HK-2 (cell line): ENCODE measurements around the gene WDR31.
"Not testable (repeated sequence)": the region's sequence is repeated elsewhere in the genome, so short reads cannot be mapped to it uniquely, and the experiment has no call there.

Experiments
- DNase-seq: peaks from one replicate; pipeline ENCODE4 v3.0.0-alpha.2; 2018; ENCODE audit not compliant: unreplicated experiment

WDR31 gene

DNA sequence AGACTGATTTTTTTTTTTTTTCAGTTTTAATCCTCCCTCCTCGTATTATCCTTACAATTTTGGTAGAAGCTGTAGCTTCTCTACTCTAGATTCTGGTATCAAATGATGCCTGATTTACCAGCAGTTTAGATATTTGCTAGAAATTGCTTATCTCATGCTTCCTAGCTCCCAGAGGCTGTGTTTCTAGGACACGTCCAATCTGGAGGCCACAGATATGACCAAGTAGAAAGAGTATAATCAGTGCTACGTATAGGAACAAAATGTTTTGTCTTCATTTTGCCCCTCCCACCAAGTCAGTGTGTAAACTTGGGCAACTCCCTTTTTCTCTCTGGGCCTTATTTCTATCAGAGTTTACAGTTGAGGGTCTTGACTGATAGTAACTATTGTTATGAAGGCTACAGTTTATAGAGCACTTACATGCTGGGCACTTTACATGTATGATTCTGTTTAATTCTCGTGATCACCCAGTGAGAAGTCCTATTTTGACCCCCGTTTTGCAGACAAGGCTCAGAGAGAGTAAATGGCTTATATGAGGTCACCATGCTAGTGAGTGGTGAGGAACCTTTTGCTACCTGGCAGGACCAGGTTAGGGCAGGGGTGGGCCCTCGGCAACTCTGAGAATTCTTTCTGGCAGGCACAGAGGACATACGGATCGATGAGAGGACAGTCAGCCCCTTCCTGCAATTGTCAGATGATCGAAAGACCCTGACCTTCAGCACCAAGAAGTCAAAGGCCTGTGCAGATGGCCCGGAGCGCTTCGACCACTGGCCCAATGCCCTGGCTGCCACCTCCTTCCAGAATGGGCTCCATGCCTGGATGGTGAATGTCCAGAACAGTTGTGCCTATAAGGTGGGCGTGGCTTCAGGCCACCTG is 29.1 kb upstream of the WDR31 start:
- no peak for DNase-seq

GRCh38 chr9:113368348-113368981 is 28.4 kb upstream of the WDR31 start:
- DNase-seq: no peak

- not testable (repeated sequence) for DNase-seq
These were observed 25.6 kb upstream of the WDR31 start for GRCh38 chr9:113365652-113366051.

DNA sequence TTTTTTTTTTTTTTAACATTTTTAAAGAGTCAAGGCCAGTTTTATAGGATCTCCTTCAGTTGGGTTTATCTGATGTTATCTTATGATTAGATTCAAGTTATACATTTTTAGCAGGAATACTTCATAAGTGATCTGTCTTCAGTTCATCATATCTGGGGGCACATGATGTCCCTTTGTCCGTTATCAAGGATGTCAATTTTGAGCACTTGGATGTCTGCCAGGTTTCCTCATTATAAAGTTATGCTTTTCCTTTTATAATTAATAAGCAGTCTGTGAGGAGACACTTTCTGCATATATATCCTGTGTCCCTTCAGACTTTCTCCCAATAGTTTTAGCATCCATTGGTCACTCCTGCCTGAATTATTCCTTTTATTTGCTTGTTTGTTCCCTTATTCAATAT is 24.9 kb upstream of the WDR31 start:
- DNase-seq: no peak

GRCh38 chr9:113363336-113363735 is 23.3 kb upstream of the WDR31 start:
- DNase-seq: no peak

GRCh38 chr9:113361304-113362018 is 21.4 kb upstream of the WDR31 start:
- no peak for DNase-seq

- no peak for DNase-seq
These were observed 20.3 kb upstream of the WDR31 start for GRCh38 chr9:113360242-113360842.

DNA sequence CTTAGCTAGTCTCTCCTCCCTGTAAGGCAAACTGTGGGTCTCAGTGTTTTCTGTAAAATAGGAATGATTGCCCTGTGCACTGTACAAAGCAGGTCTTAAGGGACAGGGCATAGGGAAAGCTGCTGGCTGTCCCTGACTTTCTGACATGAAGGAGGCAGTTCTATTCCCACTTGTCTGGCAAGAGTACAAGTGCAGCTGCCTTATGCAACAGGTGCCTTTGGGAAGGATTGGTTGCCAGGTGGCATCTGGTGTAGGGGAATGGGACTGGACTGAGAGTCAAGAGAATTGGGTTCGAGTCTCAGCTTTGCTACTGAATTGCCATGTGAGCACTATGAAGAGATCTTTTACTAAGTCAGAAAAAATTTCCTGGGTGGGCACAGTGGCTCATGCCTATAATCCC is 19.3 kb upstream of the WDR31 start:
- no peak for DNase-seq

DNA sequence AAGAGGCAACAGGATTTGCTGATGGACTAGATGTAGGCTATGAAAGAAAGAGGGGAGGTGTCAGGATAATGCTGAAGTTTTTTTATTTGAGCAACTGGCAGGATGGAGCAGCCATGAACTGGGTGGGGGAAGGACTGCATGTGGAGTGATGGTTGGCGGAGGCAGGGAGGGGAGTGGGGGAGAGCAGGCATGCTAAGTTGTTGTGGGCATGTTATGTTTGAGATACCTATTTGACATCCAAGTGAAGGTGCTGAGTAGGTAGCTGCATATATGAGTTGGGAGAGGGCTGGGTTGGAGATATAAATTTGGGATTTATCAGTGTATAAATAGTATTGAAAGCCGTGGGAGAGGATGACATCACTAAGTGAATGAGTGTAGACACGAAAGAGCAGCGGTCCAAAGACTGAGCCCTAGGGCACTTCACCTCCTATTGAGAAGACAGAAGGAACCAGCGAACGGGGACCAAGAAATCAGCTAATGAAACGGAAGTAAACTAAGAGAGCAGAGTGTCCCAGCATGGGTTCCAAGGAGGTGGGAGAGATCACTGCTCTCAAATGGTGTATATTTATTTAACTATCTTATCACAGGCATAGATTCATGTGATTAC is 16.7 kb upstream of the WDR31 start:
- no peak for DNase-seq

- DNase-seq: no peak
These were observed 15.0 kb upstream of the WDR31 start for GRCh38 chr9:113355040-113355596.

- DNase-seq: no peak
These were observed 12.3 kb upstream of the WDR31 start for GRCh38 chr9:113352411-113352810.

DNA sequence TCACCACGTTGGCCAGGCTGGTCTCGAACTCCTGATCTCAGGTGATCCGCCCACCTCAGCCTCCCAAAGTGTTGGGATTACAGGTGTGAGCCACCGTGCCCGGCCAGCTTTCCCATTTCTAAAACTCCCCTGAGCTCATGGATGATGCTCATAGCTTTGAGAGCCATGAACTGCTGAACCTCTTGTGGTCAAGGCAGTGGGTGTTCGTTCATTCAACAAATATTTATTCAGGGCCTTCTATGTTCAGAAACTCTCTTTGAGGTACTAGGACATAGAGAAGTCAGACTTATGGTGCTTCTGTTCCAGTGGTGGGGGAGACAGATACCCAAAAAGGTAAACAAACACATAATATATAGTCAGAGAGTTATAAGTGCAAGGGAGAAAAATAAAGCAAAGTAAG is 11.9 kb upstream of the WDR31 start:
- no peak for DNase-seq

DNA sequence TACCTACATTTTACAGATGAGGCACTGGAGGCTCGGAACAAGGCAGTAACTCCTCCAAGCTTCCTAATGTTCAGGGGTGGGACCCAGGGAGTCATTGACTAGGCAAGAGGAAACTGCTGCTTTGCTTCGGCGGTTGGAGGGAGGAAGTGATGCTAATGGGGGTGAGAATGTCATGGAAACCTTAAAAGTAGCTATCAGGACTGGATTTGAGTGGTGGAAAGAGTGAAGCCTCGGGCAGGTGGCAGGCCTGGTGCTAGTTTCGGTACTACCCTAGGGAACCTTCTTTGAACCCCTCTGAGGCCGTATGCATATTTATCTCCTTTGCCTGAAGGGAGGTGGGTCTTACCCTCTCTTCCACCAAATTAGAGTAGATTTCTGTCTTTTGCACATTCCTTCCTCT is 10.9 kb upstream of the WDR31 start:
- no peak for DNase-seq

DNA sequence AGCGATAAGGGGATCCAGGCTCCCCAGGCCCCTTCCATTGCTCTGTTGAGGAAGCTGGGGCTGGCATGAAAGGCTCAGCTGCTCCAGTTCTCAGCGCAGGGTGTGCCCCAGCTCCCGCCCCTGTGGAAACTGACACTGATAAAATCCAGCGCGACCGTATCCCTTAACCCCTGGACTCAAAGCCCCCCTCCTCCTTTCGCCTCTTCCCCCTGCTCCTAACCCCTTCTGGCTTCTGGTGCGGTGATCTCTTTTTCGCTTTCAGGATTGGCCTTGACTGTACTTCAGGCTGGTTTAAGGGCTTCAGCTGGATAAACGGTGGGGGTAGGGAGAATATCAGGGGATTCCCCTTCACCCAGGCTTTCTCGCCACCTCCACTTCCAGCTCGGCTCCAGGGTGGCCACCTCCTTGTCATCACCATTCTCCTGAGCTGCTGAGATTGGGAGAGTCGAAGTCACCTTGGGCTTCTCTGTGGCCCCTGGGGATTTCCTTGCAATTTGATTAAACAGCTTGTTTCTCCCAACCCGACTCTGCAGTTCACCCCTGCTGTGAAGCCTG is 10.1 kb upstream of the WDR31 start:
- DNase-seq: no peak

DNA sequence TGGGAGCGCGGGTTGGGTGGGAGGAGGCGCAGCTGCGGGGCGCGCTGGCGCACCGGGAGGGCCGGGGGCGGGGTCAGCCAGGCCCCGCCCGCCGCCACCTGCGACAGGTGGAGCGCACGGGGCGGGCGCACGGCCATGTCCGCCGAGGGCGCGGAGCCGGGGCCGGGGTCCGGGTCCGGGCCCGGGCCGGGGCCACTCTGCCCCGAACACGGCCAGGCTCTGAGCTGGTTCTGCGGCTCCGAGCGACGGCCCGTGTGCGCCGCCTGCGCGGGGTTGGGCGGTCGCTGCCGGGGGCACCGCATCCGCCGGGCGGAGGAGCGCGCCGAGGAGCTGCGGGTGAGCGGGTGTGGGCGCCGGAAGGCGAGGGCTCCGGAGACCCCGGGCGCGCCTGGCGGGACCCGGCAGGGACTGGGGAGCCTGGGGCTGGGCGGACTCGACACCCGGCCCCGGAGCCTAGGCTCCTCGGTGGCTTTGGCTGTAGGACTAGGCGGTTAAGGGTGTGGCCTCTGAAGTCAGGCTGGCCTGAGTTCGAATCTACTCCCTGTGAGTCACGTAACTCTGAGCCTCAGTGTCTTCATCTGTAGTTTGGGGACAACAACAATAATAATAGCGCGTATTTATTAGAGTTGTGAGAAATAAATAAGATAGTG is 9.5 kb upstream of the WDR31 start, which contains the start of gene BSPRY:
TSS of gene BSPRY (plus strand) at position 97 of the 650 bp plus-strand sequence. CDS start at position 136, 39 bp downstream.
- no peak for DNase-seq

DNA sequence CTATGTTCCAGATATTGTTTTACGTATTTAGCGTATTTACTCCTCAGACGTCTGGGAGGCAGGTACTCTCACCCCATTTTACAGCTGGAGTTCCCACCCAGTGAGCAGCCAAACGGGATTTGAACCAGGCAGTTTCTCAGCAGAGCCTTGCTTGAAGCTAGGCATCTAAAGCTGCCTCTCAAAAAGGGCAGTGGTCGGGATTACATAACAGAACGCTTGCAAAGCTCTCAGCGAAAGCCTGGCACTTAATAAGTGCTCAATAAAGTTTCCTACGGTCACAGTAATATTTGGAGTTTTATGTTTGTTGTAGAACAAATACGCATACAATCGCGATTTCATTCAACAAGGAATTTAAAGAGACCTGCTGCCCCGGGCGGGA is 9.0 kb upstream of the WDR31 start:
- no peak for DNase-seq

GRCh38 chr9:113348437-113348836 is 8.4 kb upstream of the WDR31 start:
- DNase-seq: no peak

- no peak for DNase-seq
These were observed 5.6 kb upstream of the WDR31 start for GRCh38 chr9:113345671-113346070.

- no peak for DNase-seq
These were observed 5.1 kb upstream of the WDR31 start for GRCh38 chr9:113345190-113345589.

DNA sequence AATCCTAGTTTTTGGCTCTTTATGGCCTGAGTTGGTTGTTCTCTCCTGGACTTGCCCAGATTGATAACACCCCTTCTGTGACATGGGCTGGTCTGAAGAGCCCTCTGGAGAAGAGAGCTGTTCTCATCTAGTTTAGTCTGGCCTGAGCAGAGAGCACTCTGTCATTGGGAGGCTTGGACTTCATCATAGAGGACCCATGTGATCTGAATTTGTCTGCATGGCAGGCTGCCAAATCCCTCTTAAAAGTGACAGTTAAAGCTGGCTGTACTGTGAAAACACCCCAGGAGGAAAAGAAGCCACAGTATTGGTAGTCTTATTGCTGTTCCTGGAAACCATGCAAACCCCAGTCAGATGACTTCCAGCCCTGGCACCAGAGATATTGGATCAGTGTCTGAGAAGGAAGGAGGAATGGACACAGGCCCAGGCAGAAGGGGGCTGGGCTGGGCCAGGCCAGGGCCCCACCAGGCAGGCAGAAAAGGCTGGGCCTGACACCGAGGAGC is 3.7 kb upstream of the WDR31 start:
- DNase-seq: peak; percentile 49
